Neuron (in vitro differentiated cells): ENCODE results near the gene PSIP1.
A peak's percentile ranks its signal among the peaks of the same experiment; 100 is the strongest.
"Not testable (repeated sequence)": the region's sequence is repeated elsewhere in the genome, so short reads cannot be mapped to it uniquely, and the experiment has no call there.

Source experiments
- H2AFZ ChIP-seq: one replicate; pipeline ENCODE4 v1.6.1; 2013; ENCODE audit warnings: low read depth, mild to moderate bottlenecking, inconsistent platforms, low read length, moderate library complexity
- H3K27me3 ChIP-seq: one replicate; pipeline ENCODE4 v1.6.1; 2013; ENCODE audit warnings: low read length; ENCODE audit not compliant: insufficient read depth
- H3K36me3 ChIP-seq: one replicate; pipeline ENCODE4 v1.6.1; 2013; ENCODE audit warnings: low read length; ENCODE audit not compliant: insufficient read depth
- H3K4me1 ChIP-seq: one replicate; pipeline ENCODE4 v1.6.1; 2013; ENCODE audit warnings: low read length; ENCODE audit not compliant: insufficient read depth
- H3K4me3 ChIP-seq: 2 replicates; pipeline ENCODE4 v1.5.1; 2013; ENCODE audit warnings: mild to moderate bottlenecking, low read length, moderate library complexity
- H3K9me3 ChIP-seq: one replicate; pipeline ENCODE4 v1.6.1; 2013; ENCODE audit warnings: low read length

Gene PSIP1

DNA sequence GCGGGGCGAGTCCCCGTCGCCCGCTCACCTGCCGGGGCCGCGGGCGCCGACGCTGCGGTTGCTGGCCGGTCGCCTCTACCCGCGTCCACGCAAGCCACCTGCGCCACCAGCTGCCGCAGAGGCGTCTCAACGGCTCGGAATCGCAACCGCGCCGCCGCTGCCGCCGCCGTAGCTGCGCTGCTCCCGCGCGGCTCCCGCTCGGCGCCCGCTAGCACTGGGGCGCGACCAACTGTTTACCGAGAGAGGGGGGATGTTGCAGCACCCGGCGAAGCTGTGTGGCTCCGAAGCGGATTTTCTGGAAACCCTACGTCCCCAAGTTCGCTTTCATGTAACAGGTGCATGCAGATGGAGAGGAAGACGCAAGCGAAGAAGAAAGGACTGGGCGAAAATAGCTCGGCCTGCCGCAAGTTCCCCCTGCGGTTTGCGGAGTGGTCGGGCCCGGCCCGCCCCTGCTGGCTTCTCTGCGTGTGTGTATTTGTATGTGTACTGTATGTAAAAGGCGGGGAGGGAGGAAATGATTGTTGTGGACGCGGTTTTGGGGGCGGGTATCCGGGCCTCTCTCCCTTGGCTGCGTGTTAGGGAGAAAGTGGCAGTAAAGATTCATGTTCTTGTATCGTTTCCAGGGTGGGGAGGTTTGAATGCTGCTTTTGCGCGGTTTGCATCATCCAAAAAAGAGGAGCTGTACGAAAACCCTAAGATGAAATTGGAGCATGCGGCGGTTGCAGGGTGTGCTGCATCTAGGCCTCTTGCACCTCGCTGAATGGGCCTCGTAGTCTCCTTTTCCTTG, at the start of gene PSIP1:
Gene PSIP1 (minus strand): TSS at position 182 of the 787 bp plus-strand sequence. CDS start 782 bp downstream, outside the sequence.
- H3K27me3 ChIP-seq = no peaks in the 10 kb centered on the region
- H3K36me3 ChIP-seq = peaks cover 29% of the 10 kb centered on the region
- no peaks in the 10 kb centered on the region for H3K9me3 ChIP-seq
- peaks cover 28% of the 10 kb centered on the region for H3K4me1 ChIP-seq
- H2AFZ ChIP-seq = peak within 1 kb of the TSS; percentile 60
- peak within 1 kb of the TSS; percentile 81 for H3K4me3 ChIP-seq

DNA sequence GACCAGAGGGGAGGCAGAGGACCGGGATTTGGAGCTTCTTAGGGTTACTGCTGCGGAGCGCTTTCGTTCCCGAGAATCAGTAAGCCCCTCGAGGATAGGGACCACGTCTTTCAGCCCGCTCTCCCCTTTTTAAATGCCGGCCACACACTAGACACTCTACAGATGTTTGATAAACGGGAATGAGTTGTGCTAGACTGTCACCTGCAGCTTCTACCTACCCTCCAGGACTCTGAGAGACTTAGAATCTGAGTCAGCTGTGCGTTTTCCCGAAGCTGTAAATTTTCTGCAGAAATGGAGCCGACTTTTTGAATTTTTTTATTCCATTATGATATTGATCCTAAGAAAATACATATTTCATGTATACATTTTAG, 42.7 kb upstream of the PSIP1 start:
- H2AFZ ChIP-seq = peak overlapping the region; percentile 67

DNA sequence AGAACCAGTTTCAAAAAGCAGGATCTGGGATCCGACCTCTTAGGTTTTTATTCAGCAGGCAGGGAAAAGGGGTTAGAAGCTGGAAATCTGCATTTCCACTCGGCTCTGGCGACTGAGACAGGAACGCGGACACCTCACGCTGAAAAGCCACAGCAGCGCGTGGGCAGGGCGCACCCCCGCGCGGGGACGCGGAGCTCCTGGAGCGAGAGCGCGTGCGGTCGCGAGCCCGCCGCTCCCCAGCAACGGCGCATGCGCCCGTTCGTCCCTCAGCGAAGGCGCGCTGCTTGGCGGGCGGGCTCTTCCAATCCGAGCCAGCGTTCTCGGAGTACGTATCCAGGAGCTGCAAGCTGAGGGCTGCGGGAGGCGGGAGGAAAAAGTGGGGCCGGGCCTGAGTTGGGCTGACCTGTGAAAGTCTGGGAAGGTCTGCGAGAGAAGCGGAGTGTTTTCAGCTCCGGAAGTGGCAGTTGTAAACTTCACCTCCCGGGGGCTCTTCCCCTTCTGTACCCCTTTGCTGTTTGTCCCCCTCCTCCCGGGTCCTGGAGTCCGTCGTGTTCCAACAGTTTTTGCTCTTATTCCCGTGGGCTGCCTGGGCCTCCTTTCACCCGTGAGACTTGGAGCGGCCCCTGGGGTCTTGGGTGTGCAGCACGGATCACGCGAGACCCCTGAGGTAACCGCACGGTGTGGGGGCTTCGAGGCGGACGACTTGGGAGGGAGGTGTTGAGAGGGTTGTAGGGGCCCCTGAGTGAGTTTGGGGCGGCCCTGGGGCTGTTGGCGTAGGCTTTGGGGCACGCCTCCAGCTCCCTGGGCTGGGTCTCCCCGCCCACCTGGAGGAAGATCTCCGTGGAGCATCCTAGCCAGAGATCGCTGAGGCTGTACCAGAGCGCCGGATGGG, 42.1 kb upstream of the PSIP1 start, which contains the start of gene CCDC171:
Gene CCDC171 (plus strand): TSS at position 408 of the 892 bp plus-strand sequence. CDS start 11,046 bp downstream, outside the sequence.
- no peaks in the 10 kb centered on the region for H3K27me3 ChIP-seq
- peaks cover 4% of the 10 kb centered on the region for H3K4me1 ChIP-seq
- peak within 1 kb of the TSS; percentile 67 for H2AFZ ChIP-seq
- no peaks in the 10 kb centered on the region for H3K36me3 ChIP-seq
- H3K4me3 ChIP-seq = peak within 1 kb of the TSS; percentile 68
- no peaks in the 10 kb centered on the region for H3K9me3 ChIP-seq

More for the DNA sequence above, 42.7 kb upstream of the PSIP1 start:
- Histone ChIP-seq H3K4me1 (peaks cover 4% of the 10 kb centered on the region), H3K27me3 (no peaks in the 10 kb centered on the region), H3K9me3 (no peaks in the 10 kb centered on the region), H3K36me3 (no peaks in the 10 kb centered on the region), H3K4me3 (peak overlapping the region; percentile 68)

DNA sequence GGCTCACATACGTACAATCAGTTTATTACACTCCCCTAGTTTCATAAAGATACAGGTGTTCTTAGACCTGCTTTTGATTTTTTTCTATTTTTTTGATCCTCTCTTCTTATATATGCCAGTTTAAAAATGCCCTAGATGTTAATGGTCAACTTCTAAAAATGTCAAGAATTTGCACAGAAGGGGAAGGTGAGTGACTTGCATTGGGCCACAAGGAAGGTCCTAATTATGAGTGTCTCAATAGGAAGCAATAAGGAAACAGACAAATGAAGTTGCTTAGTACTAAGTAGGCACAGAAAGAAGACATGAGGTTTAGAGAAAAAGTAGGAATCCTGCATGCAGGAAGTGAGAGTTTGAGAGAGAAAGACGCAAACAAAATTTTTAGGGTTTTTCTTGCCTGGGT, 38.8 kb upstream of the PSIP1 start:
- Histone ChIP-seq H2AFZ (no peak overlapping the region), H3K4me3 (no peak overlapping the region), H3K4me1 (peaks cover 4% of the 10 kb centered on the region), H3K27me3 (no peaks in the 10 kb centered on the region), H3K36me3 (no peaks in the 10 kb centered on the region), H3K9me3 (no peaks in the 10 kb centered on the region)

DNA sequence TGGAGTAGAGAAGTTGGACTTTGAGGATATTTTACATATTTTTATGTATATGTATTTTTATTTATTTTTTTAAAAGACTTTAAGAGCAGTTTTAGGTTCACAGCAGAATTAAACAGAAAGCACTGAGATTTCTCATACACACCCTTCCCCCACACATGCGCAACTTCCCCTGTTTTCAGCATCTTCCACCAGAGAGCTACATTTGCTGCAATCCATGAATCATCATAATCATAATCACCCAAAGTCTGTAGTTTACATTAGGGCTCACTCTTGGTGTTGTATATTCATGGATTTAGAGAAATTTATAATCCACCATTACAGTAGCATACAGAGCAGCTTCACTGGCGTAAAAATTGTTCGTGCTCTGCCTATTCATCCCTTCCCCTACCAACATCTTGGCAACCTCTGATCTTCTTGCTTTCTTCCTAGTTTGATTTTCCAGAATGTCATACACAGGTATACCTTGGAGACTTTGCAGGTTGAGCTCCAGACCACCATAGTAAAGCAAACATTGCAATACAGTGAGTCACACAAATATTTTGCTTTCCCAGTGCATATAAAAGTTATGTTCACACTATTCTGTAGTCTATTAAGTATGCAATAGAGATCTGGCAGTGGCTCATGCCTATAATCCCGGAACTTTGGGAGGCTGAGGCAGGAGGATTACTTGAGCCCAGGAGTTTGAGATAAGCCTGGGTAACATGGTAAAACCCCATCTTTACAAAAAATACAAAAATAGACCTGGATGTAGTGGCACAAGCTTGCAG, 32.5 kb upstream of the PSIP1 start:
- H3K36me3 ChIP-seq = no peaks in the 10 kb centered on the region
- no peaks in the 10 kb centered on the region for H3K4me1 ChIP-seq
- no peak overlapping the region for H3K4me3 ChIP-seq

DNA sequence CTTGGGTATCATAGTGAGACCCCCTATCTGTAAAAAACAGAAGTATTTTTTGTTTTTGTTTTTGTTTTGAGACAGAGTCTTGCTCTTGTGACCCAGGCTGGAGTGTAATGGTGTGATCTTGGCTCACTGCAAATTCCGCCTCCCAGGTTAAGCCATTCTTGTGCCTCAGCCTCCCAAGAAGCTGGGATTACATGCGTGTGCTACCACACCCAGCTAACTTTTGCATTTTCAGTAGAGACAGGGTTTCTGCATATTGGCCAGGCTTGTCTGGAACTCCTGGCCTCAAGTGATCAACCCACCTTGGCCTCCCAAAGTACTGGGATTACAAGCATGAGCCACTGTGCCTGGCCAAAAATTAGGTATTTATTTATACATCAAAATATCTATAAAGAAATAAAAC, 31.9 kb upstream of the PSIP1 start:
- no peak overlapping the region for H2AFZ ChIP-seq
- H3K4me3 ChIP-seq = no peak overlapping the region
- no peaks in the 10 kb centered on the region for H3K27me3 ChIP-seq

More for the DNA sequence above, 32.5 kb upstream of the PSIP1 start:
- Histone ChIP-seq H2AFZ (no peak overlapping the region), H3K27me3 (no peaks in the 10 kb centered on the region), H3K9me3 (peaks cover under 1% of the 10 kb centered on the region)

DNA sequence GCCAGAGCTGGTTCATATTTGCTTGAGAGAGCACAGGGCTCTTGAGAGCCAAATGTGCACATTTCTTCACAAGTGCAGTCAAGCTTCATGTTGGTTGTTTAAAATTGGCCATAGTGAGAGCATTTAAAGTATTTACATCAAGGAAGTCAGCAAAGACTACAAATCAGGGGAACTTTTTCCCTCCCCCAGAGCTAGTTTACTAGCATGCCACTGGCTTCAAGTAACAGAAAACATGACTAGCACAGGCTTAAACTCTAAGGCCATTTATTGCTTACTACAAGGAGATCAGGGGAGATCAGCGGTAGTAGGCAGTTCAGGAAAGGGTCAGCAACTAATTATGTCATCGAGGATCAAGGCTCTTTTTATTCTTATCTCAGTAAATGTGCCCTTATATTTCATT, 31.1 kb upstream of the PSIP1 start:
- Histone ChIP-seq H3K4me1 (no peaks in the 10 kb centered on the region), H2AFZ (no peak overlapping the region), H3K4me3 (no peak overlapping the region), H3K36me3 (no peaks in the 10 kb centered on the region), H3K9me3 (peaks cover 3% of the 10 kb centered on the region), H3K27me3 (no peaks in the 10 kb centered on the region)

More for the DNA sequence above, 31.9 kb upstream of the PSIP1 start:
- peaks cover 3% of the 10 kb centered on the region for H3K9me3 ChIP-seq
- no peaks in the 10 kb centered on the region for H3K4me1 ChIP-seq
- no peaks in the 10 kb centered on the region for H3K36me3 ChIP-seq

DNA sequence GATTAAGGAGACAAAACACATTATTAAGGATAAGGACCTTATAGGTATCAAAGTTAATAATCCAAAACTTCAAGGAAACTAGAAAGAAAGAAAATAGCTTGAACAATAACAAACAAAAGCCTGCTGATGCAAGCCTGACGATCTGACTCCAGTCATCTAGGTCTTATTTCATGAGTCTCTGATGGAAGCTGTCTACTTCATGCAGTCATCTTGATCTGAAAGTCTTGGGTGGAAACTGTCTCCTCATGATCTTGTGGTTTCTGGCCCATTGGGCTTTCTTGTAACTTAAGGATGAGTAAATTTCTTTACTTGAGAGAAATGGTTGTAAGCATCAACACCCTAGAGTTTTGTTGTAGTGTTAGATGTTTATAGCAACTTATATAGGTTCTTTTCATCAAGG, 20.6 kb upstream of the PSIP1 start:
- H3K9me3 ChIP-seq = no peaks in the 10 kb centered on the region
- no peak overlapping the region for H3K4me3 ChIP-seq
- H2AFZ ChIP-seq = no peak overlapping the region
- H3K4me1 ChIP-seq = no peaks in the 10 kb centered on the region
- no peaks in the 10 kb centered on the region for H3K27me3 ChIP-seq
- no peaks in the 10 kb centered on the region for H3K36me3 ChIP-seq

DNA sequence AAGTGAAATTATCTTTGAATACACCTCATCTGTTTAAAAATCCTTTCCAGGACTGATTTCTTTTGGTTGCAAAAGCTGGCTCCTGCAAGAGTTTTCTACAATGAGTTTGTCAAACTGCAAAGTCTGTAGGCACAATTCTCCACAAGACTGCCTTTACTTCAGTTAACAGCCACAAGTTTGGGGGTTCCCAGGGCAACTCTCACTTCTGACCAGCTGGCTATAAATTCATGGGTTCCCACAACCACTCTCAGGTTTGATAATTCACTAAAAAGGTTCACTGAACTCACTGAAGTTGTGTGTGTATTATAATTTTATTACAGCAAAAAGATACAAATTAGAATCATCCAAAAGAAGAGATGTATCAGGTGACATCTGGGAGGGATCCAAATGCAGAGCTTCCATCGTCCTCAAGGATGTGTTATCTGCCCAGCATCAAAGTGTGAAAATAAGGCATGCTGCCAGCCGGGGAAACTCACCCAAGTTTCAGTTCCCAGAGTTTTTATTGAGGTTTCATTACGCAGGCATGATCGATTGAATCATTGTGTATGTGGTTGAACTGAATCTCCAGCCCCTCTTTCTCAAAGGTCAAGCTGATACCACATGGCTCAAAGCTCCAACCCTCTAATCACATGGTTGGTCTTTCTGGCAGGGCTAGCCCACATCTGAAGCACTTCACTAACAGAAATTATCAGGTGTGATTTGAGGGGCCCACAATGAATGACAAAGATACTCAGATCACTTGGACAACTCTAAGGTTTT, 19.0 kb upstream of the PSIP1 start:
- no peak overlapping the region for H3K4me3 ChIP-seq
- no peaks in the 10 kb centered on the region for H3K4me1 ChIP-seq
- no peak overlapping the region for H2AFZ ChIP-seq
- no peaks in the 10 kb centered on the region for H3K9me3 ChIP-seq
- H3K27me3 ChIP-seq = no peaks in the 10 kb centered on the region
- H3K36me3 ChIP-seq = no peaks in the 10 kb centered on the region

DNA sequence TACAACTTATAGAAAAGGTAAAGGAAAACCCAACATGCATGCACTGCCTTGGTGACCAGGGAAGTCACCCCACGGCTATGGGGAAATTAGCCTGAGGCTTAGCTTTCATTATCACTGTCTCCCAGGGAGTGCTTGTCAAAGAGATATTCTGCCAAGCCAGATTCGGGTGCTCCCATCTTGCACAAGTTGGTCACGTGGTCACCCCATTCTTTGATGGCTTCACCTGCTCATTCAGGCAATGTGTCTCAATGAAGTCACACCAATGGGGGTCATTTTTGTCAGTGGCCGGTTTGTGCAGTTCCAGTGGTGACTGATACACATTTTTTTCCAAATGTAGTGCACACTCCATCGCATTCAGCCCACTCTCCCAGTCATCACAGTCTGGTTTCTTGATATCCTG, 16.3 kb upstream of the PSIP1 start:
- H3K36me3 ChIP-seq = not testable (repeated sequence)

DNA sequence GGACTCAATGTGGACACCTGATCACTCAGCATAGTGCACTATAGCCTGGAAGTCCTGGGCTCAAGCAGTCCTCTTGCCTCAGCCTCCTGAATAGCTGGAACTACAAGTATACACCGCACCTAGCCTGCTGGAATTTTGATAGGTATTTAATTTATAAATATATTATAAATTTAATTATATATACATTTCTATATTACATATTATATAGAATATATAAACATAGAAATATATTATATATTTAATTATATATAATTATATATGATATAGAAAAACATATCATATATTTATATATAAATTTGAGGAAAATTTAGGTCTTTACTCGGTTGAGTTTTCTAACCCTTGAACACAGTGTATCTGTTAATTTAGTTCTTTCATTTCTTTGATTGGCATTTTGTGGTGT, 15.2 kb upstream of the PSIP1 start:
- H3K9me3 ChIP-seq = no peaks in the 10 kb centered on the region
- H2AFZ ChIP-seq = no peak overlapping the region
- no peaks in the 10 kb centered on the region for H3K36me3 ChIP-seq
- no peaks in the 10 kb centered on the region for H3K4me1 ChIP-seq
- H3K4me3 ChIP-seq = no peak overlapping the region
- no peaks in the 10 kb centered on the region for H3K27me3 ChIP-seq

More for the DNA sequence above, 16.3 kb upstream of the PSIP1 start:
- H2AFZ ChIP-seq, H3K4me3 ChIP-seq, H3K27me3 ChIP-seq, H3K4me1 ChIP-seq, H3K9me3 ChIP-seq: not testable (repeated sequence)

DNA sequence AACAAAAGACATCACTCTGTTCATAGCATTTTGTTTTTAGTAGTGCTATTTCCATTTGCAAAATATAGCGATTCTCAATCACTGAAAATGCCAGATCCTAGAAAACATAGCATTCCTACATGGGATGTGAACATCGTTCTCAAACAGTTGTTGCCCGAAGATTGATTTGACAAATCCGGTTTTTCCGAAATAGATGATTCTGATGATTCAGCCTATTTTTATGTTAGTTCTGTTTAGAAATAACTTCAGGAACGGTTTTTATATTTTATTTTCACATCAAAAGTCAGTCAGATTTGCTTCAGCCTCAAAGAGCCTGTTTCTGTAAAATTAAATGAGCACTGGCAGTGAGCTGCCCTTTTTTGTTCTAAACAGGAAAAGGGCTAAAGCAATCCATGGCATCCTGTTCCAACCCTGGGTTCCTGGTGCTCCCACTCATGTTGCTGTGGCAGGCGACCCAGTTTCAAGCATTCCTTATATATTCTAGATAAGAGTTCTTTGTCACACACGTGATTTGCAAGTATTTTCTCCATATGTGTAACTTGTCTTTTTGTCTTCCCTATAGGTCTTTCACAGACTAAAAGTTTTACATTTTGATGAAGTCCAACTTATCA, 14.2 kb upstream of the PSIP1 start:
- no peak overlapping the region for H2AFZ ChIP-seq
- no peaks in the 10 kb centered on the region for H3K4me1 ChIP-seq
- H3K27me3 ChIP-seq = no peaks in the 10 kb centered on the region
- no peaks in the 10 kb centered on the region for H3K9me3 ChIP-seq
- no peak overlapping the region for H3K4me3 ChIP-seq
- no peaks in the 10 kb centered on the region for H3K36me3 ChIP-seq
